ENCODE measurements around the gene CUX1. TPM values are rescaled to one million over a fixed set of nuclear protein-coding genes. Genes with fewer than 3 reads are reported as not detected.

Gene CUX1
- total RNA-seq, 4 donors from 2014 or later: 40.8 to 62.1 (median 43.8) TPM

GRCh38 chr7:101812595-101812994 is 4.8 kb upstream of the CUX1 start:
- H3K4me3 ChIP-seq (ENCODE audit: low read depth, poor library complexity, severe bottlenecking): no peak overlapping the region
- intact Hi-C loops (cut with DNase I; ENCODE audit: low total_unique reads): loop anchor here (10.0 kb wide), 1 partner anchor 422 kb away; no protein-coding TSS in a partner anchor
- TF ChIP-seq POLR2A (IDR thresholded peaks at IDR 0.05) (no peak), CTCF (IDR thresholded peaks at IDR 0.05) (no peak)
- 89 to 90% methylated on average over 1 of the region's 1 CpG for WGBS, 2 donors
- DNase-seq (ENCODE audit: low spot score in 2 of 2): no peak

GRCh38 chr7:101813402-101814019 is 3.9 kb upstream of the CUX1 start:
- no peak overlapping the region for H3K4me3 ChIP-seq (ENCODE audit: low read depth, poor library complexity, severe bottlenecking)
- intact Hi-C loops (cut with DNase I; ENCODE audit: low total_unique reads): loop anchor here (10.0 kb wide), 1 partner anchor 421 kb away; no protein-coding TSS in a partner anchor
- DNase-seq (ENCODE audit: low spot score in 2 of 2): peak in 1 of 2 donors; percentile 6
- 22 to 29% methylated on average over 5 of the region's 5 CpGs for WGBS, 2 donors
- no peak for TF ChIP-seq POLR2A (IDR thresholded peaks at IDR 0.05)
- no peak for TF ChIP-seq CTCF (IDR thresholded peaks at IDR 0.05)

- DNase-seq (ENCODE audit: low spot score in 2 of 2): peak in 1 of 2 donors; percentile 88
- intact Hi-C loops (cut with DNase I; ENCODE audit: low total_unique reads): loop anchor here (10.0 kb wide), 1 partner anchor 420 kb away; no protein-coding TSS in a partner anchor
- WGBS, 2 donors: 0 to 1% methylated on average over 25 to 59 of the region's 74 CpGs
- H3K4me3 ChIP-seq (ENCODE audit: low read depth, poor library complexity, severe bottlenecking): peak overlapping the region; percentile 43
- TF ChIP-seq CTCF (IDR thresholded peaks at IDR 0.05) (no peak), POLR2A (IDR thresholded peaks at IDR 0.05) (no peak)
These were observed 3.1 kb upstream of the CUX1 start for GRCh38 chr7:101814081-101814990.

GRCh38 chr7:101814991-101815825 is 2.2 kb upstream of the CUX1 start:
- peak in 1 of 2 donors; percentile 89 for DNase-seq (ENCODE audit: low spot score in 2 of 2)
- 0 to 2% methylated on average over 5 to 46 of the region's 89 CpGs for WGBS, 2 donors
- peak overlapping the region; percentile 43 for H3K4me3 ChIP-seq (ENCODE audit: low read depth, poor library complexity, severe bottlenecking)
- intact Hi-C loops (cut with DNase I; ENCODE audit: low total_unique reads): loop anchor here (10.0 kb wide), 1 partner anchor 420 kb away; no protein-coding TSS in a partner anchor
- TF ChIP-seq POLR2A (IDR thresholded peaks at IDR 0.05) (no peak), CTCF (IDR thresholded peaks at IDR 0.05) (no peak)

- peak overlapping the region; percentile 30 for H3K4me3 ChIP-seq (ENCODE audit: low read depth, poor library complexity, severe bottlenecking)
- WGBS, 2 donors: 0 to 1% methylated on average over 12 to 33 of the region's 113 CpGs
- peak; percentile 61 to 91 for DNase-seq (ENCODE audit: low spot score in 2 of 2)
- TF ChIP-seq POLR2A (IDR thresholded peaks at IDR 0.05): no peak
- no peak for TF ChIP-seq CTCF (IDR thresholded peaks at IDR 0.05)
- intact Hi-C loops (cut with DNase I; ENCODE audit: low total_unique reads): loop anchor here (10.0 kb wide), 1 partner anchor 419 kb away; no protein-coding TSS in a partner anchor
These were observed 1.4 kb upstream of the CUX1 start for GRCh38 chr7:101815826-101816594.

Measured in lower leg skin (tissue), 4 donors.